GM19238 (cell line): ENCODE results near the gene CIRBP.
A peak's percentile ranks its signal among the peaks of the same experiment; 100 is the strongest.

Experiments
- DNase-seq: peaks from one replicate; pipeline ENCODE4 v3.0.0; 2011; ENCODE audit warnings: low spot score; ENCODE audit not compliant: insufficient read length

The CIRBP gene

GRCh38 chr19:1254530-1255185 lies 14.5 kb upstream of the CIRBP start:
- DNase-seq: no peak

DNA sequence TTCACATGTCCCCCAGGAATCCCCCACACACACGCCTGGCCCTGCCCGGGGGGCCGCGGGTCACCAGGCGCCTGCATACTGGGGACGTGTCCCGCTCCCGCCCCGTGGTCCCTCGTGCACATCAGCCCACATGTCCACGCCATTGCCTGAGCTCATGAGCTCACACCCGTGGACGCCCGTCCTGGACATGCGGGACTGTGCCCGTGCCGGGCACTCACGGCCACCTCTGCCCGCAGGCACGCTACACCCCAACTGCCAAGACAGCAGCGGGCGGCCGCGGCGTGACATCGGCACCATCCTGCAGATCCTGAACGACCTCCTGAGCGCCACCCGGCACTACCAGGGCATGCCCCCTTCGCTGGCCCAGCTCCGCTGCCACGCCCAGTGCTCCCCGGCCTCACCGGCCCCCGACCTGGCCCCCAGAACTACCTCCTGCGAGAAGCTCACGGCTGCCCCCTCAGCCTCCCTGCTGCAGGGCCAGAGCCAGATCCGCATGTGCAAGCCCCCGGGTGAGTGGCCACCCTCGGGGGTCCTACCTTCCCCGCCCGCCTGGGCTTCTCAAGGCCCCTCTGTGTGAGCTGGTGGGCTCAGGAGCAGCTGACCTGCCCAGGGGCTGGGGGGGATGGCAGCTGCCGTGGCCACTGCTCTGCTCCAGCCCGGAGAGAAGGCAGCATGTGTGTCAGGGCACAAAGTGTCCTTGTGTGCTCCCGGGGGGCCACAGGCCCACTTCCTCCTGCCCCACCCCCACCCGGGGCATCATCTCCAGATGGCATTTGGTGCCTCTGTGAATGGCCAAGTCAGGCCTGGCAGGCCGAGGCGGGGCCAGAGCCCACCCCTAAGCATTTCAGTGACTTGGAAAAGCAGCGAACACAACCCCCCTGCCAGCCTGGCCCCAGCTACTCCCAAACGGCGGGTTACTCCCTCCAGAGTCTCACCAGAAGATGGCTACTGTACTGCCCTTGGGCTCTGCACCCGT lies 13.7 kb upstream of the CIRBP start:
- DNase-seq: no peak

DNA sequence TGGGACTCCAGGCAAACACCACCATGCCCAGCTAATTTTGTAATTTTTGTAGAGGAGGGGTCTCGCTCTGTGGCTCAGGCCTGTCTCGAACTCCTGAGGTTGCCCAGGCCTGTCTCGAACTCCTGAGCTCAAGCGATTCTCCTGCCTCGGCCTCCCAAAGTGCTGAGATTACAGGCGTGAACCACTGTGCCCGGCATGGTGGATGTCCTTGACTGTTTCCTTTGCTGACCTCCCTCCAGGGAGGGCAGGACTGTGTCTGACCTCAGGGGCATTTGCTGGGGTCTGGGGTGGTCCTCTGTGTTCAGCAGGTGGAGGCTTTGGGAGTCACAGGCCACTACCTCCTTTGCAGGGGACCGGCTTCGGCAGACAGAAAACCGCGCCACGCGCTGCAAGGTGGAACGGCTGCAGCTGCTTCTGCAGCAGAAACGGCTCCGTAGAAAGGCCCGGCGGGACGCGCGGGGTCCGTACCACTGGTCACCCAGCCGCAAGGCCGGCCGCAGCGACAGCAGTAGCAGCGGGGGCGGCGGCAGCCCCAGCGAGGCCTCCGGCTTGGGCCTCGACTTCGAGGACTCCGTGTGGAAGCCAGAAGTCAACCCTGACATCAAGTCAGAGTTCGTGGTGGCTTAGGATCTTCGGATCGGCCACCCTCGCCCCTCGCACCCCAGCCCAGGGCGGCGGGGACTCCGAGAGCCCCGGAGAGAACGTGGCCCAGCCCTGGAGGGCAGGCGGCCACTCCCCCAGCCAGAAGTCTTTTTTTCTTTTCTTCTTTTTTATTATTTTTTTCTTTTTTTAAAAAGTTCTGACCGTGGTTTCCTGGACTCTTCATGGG lies 12.3 kb upstream of the CIRBP start:
- no peak for DNase-seq

GRCh38 chr19:1257475-1258162 lies 11.5 kb upstream of the CIRBP start:
- DNase-seq: no peak

- no peak for DNase-seq
Measured at GRCh38 chr19:1258163-1258492, 11.0 kb upstream of the CIRBP start.

- no peak for DNase-seq
Measured at GRCh38 chr19:1258707-1259205, 10.4 kb upstream of the CIRBP start.

GRCh38 chr19:1259206-1259875 lies 9.8 kb upstream of the CIRBP start:
- peak; percentile 92 for DNase-seq

DNA sequence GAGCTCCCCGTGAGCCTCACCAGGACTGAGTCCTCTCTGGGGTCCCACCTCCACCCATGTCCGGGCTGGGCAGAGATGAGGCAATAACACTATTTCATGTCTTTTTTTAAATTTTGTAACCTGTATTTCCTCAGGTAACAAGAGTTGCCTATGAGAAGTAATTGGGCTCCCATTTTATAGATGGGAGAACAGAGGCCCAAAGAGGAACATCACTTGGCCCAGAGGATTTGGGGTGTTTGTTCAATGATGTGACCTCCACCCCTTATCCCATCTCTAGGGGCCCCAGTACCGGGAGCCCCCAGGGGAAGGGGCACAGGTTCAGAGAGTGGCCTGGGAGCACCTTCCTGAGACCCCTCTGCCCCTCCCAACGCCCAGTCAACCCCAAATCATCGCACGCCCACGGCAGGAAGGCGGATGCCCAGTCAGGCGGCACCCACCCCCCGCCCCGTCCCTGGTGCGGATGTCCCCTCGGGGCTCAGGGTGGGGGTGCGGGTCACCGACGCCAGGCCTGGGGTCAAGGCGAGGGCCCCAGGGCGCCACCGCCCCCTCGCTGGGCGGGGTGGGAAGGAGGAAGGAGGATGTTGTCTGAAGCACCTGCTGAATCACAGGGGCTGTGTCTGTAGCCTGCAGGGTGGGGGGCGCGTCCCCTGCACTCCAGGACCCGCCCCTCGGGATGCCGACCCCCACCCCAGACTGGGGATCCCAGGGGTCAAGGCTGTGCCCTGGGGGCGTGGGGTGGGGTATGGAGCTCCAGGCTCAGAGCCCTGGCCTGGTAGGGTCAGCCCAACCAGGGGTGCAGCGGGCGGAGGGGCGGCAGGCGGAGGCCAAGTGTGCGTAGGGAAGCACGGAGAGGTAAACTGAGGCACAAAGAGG lies 9.0 kb upstream of the CIRBP start:
- no peak for DNase-seq

DNA sequence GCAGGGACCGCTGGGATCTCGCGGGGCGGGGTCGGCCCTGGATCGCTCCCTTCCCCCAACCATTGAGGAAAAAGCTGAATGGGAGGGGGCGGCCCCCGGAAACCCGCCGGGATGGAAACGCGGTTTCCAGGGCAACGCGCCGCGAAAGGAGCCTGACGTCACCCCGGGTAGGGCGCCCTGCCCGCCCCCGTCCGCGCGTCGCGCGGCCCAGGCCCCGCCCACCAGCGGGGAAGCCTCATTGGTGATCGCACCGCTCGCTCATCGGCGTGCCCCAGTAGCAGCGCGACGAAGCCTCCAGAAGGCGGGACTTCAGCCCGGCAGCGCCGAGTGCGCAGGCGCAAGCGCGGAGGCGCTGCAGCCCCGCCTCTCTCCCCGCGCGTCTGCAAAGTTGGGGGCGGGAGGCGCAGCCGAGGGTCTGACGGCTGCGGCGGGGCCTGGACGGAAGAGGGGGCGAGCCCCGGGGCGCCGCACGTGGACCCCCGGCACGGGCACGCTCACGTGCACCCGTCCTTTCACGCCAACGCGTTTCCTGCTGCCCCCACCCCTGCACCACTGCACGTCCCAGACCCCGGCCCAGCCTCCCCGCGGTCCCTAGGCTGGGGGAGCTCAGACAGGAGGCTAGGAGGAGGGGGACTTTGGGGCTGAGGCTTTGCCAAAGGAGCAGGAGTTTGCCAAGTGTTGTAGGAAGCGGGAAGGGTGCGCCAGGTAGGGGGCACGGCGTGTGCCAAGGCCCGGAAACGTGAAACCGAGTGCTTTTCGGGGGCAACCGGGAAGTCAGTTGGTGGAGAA lies 8.2 kb upstream of the CIRBP start:
- peak; percentile 98 for DNase-seq

GRCh38 chr19:1261538-1261797 lies 7.7 kb upstream of the CIRBP start:
- no peak for DNase-seq

DNA sequence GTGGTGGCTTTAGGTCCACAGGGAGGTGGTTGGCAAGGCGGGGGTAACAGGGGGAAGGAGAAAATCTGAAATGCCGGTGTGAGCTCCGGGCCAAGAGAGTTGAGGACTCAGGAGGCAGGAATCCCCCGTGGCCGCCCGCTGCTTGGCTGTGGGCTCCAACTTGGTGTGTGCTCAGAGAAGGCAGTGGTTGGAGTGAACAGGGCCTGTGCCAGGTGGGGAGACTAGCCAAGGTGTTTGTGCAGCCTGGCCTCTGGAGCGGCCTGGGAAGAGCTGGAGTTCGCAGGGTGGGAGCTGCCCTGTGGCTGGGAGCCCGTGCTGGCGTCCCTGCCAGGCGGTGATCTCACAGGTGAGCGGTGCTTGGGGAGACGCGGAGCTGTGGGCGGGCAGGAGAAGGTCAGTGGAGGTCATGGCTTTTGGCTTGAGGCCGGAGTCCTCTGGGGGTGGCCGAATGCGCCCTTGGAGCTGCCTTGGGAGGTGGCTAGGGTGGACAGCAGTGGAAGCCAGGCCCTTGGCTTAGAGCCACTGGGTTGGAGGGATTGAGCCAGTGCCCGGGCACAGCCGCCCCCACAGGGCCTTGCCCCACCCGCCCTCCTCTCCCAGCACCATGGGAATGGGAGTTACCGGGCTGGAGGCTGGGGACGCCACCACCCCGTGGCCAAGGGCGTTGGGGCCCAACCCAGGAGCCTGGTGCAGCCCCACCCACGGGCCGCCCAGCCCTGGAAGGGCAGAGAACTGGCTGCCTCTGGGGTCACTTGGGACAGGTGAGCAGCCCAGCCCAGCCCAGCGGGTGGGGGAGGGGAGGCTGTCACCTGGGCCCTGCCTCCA lies 7.1 kb upstream of the CIRBP start:
- DNase-seq: no peak

DNA sequence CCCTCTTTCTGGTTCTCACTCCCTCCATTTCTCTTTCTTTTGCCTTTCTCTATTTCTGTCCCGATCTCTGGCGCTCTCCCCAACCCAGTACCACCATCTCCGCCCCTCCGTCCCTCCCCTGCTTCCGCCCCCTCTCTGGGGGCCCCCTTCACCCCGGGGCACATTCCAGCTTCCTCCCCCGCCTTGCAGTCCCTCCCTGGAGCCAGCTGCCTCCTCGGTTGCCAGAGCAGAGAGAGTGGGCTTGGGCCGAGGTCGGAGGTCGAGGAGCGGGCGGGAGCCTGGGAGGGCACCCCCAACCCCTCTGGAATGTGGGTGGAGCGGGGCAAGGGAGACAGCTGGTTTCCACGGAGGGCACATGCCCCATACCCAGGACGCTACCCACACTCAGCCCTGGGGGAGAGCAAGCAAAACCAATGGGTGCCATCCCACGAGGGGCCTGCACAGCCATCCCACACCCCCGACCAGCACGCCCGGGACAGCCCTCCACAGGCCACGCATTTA lies 6.5 kb upstream of the CIRBP start:
- DNase-seq: no peak

DNA sequence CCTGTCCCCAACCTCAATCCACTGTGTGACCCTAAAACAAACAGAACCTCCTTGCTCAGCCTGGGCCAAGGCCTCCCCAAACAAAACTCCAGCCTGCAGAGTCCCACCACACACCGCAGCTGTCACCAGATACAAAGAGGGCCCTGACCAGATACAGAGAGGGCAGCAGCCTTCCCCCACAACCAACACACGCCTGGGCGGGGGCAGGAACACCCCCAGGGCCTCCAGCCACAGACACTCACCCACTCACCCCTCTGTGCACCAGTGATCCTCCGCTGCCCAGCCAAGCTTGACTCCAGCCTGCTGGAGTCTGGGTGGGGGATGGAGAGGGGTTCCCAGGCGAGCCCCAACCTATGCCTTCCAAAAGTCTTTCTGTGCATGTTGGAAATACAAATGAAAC lies 5.9 kb upstream of the CIRBP start:
- no peak for DNase-seq

DNA sequence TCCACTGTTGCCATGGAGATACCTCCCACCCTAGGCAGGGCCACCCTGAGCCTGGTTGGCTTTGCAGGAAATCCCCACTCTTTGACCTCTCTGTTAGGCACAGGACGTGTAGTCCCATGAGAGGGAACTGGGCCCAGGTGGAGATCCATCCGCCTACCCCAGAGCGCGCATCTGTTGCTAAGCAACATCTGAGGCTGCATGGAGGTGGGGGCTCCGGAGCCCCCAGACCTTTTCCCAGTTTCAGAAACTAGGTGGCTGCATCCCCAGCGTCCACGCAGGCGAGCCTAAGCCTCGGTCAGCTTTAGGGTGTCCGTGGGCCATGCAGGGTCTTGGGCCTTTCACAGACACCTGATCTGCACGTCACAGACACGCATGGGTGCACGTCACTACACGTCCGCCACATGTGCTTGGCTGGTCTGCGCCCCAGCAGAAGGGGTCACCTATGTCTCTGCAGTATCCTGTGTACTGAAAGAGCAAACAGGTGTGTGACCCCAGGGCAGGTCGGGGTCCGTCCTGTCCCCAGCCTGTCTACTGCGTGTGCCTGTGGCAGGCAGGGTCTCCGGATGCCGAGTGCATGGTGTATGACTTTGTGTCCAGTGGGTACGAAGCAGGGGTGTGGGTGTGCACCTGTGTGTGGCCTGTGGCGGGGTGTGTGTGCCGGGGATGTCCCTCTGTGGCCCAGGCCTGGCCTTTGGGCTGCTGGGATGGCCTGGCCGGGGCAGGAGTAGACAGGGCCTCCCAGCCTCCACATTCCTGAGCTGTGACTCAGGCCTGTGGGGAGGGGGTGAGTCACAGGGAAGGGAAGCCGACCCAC lies 4.1 kb upstream of the CIRBP start:
- DNase-seq: no peak

DNA sequence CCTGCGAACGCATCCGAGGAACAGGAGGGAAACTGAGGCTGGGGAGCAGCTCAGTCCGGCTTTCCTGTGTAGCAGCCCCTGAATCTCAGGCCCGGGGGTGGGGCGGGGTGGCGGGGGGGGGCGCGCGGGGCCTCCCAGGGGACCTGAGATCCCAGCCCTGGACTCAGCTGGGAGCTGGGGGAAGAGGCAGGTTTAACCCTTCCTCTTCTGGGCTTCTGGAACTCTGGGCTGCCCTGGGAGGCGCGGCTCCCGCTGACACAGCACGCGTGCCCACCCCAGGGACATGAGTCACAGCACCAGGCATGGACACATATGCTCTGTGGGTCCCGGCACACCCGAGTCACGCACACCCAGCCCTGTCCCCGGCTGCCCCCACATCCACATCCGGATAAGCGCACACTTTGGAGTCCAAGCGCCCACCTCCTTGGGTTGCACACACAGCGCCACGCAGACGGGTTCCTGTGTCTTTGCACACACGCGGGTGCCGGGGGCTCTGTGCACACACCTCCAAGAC lies 3.5 kb upstream of the CIRBP start:
- no peak for DNase-seq

- DNase-seq: peak; percentile 91
Measured at GRCh38 chr19:1266129-1266915, 2.8 kb upstream of the CIRBP start.
